ENCODE data around the gene ASIC1.

GRCh38 chr12:50089730-50090129, 32.3 kb downstream of the ASIC1 start:
- TF ChIP-seq CTCF (IDR thresholded peaks at IDR 0.05; ENCODE audit: insufficient read depth, low read length, poor library complexity, severe bottlenecking) (no peak), EZH2phosphoT487 (conservative IDR thresholded peaks at IDR 0.05; ENCODE audit: low read length) (no peak)

All from SU-DHL-6 (cell line).